Subcutaneous abdominal adipose tissue (tissue), 5 donors: ENCODE data around the gene MRPL41.
"Not testable (repeated sequence)": the region's sequence is repeated elsewhere in the genome, so short reads cannot be mapped to it uniquely, and the experiment has no call there.

Experiments
- H3K27ac ChIP-seq: one replicate; pipeline ENCODE4 v1.7.0; 2013; ENCODE audit warnings: low read depth, mild to moderate bottlenecking, inconsistent platforms, low read length, moderate library complexity
- H3K27me3 ChIP-seq, 5 donors: one replicate each; pipeline ENCODE4 v1.7.0; 2013; ENCODE audit warnings: low read length in 5 of 5, inconsistent platforms in 1 of 5; ENCODE audit not compliant: control insufficient read depth in 5 of 5, insufficient read depth in 4 of 5
- H3K36me3 ChIP-seq, 5 donors: one replicate each; pipeline ENCODE4 v1.7.0; 2013; ENCODE audit warnings: low read length in 5 of 5; ENCODE audit not compliant: control insufficient read depth in 5 of 5, insufficient read depth in 5 of 5
- H3K4me1 ChIP-seq, 5 donors: one replicate each; pipeline ENCODE4 v1.7.0; 2013; ENCODE audit warnings: low read length in 5 of 5, mild to moderate bottlenecking in 3 of 5, moderate library complexity in 1 of 5; ENCODE audit not compliant: control insufficient read depth in 5 of 5, insufficient read depth in 5 of 5
- H3K4me3 ChIP-seq, 5 donors: one replicate each; pipeline ENCODE4 v1.7.0; 2013; ENCODE audit warnings: low read length in 5 of 5, low read depth in 1 of 5
- H3K9ac ChIP-seq, 5 donors: one replicate each; pipeline ENCODE4 v1.7.0; 2013; ENCODE audit warnings: low read length in 5 of 5, mild to moderate bottlenecking in 4 of 5, moderate library complexity in 3 of 5
- H3K9me3 ChIP-seq, 5 donors: one replicate each; pipeline ENCODE4 v1.7.0; 2013; ENCODE audit warnings: low read length in 5 of 5; ENCODE audit not compliant: control insufficient read depth in 5 of 5
- donor health status: healthy.
- donor health status: healthy.
- donor health status: healthy.
- donor health status: healthy.
- donor health status: healthy.

Gene MRPL41

DNA sequence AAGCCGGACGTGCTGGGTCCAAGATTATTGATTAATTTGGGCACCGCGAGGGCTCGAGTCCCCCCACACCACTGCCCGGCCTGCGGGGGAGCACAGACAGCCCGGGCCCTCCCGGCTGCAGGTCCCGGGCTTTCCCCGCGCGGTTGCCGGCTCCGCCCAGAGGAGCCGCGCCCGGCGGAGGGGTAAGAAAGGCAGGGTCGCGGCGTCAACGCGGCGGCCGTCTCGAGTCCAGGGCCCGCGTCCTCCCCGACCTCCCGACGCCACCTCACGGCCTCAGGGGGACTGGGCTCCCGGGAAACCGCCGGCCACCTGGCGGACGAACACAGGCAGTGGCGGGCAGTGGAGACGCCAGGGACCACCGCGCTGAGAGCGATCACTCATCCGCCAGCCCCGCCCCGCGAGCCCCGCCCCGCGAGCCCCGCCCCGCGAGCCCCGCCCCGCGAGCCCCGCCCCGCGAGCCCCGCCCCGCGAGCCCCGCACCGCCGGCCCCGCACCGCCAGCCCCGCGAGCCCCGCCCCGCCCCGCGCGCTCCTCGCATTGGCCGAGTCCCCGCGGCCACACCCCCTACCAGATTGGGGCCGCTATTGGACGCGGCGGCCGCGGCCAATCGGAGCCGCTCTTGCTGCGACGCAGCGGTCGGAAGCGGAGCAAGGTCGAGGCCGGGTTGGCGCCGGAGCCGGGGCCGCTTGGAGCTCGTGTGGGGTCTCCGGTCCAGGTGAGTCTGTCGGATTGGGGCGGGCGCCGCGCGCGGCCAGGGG is at the start of gene MRPL41:
MRPL41 (plus strand) TSS at position 616 of the 758 bp plus-strand sequence. CDS start 203 bp downstream, outside the sequence.
- Histone ChIP-seq H3K27me3 (no peaks in the 10 kb centered on the region), H3K4me3 (peak within 1 kb of the TSS; percentile 74 to 81 (median 78)), H3K4me1 (peaks cover 4 to 39% (median 35%) of the 10 kb centered on the region in 5 donors), H3K27ac (peak within 1 kb of the TSS; percentile 75), H3K9ac (peak within 1 kb of the TSS in 4 of 5 donors; percentile 77 to 81 (median 78)), H3K36me3 (peaks cover 0 to 30% (median 17%) of the 10 kb centered on the region in 5 donors), H3K9me3 (no peaks in the 10 kb centered on the region)

DNA sequence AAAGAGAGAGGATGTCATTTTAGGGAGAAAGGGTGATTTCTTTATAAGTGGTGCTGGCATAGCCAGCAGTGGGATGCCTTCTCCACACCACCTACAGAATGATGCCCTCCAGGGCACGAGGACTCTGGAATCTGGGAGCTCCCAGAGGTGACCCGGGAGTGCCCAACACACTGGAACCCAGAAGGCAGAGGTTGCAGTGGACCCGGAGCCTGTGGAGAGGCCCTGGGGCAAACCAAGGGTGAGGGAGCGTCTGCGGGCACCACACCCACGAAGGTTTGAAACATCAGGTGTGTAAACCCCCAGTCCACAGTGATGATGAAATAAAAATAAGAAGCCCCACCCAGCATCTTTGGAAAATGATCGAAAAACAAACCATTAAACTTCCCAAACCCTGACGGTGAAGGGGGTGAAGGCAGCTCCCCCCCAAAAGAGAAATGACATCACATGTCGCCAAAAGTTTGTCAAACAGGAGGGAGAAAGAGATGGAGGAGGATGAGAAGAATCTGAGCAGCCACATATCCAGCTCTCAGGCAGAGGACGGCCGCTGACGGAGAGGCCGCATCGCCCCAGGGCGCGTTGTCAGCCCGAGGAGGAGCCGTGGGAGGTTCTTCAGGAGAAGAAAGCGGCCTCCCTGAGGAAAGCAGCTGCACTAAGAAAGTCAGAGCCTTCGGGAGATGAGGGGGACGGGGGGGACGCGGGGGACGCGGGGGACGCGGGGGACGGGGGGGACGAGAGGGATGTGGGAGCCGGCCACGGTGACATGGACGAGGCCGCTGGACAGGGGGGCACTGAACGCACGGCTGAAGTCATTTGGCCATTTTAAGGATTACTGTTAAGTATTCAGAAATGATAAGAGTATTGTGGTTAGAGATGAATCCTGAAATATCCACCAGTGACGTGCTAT is 49.4 kb upstream of the MRPL41 start:
- Histone ChIP-seq H3K36me3 (peaks cover 0 to 47% (median 43%) of the 10 kb centered on the region in 5 donors), H3K4me1 (no peaks in the 10 kb centered on the region), H3K9ac (no peak overlapping the region), H3K4me3 (no peak overlapping the region), H3K27ac (no peak overlapping the region), H3K9me3 (no peaks in the 10 kb centered on the region), H3K27me3 (no peaks in the 10 kb centered on the region)

DNA sequence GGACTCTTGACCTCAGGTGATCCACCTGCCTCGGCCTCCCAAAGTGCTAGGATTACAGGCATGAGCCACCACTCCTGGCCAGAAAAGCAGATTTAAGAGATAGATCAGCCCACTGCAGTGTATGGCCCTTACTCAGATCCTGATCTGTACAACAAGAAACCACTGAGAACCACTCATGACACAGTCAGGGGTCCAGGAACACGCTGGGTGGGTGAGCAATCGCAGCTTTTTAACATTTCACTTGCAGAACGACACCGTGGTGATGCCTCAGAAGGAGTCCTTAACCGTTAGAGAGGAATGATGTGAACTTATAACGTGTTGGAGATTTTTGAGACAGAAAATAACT is 47.3 kb upstream of the MRPL41 start:
- no peaks in the 10 kb centered on the region for H3K4me1 ChIP-seq
- H3K27me3 ChIP-seq, result no peaks in the 10 kb centered on the region
- no peak overlapping the region for H3K4me3 ChIP-seq
- H3K9me3 ChIP-seq, result no peaks in the 10 kb centered on the region
- no peak overlapping the region for H3K9ac ChIP-seq
- H3K36me3 ChIP-seq, result peaks cover 4 to 37% (median 36%) of the 10 kb centered on the region in 5 donors
- no peak overlapping the region for H3K27ac ChIP-seq

DNA sequence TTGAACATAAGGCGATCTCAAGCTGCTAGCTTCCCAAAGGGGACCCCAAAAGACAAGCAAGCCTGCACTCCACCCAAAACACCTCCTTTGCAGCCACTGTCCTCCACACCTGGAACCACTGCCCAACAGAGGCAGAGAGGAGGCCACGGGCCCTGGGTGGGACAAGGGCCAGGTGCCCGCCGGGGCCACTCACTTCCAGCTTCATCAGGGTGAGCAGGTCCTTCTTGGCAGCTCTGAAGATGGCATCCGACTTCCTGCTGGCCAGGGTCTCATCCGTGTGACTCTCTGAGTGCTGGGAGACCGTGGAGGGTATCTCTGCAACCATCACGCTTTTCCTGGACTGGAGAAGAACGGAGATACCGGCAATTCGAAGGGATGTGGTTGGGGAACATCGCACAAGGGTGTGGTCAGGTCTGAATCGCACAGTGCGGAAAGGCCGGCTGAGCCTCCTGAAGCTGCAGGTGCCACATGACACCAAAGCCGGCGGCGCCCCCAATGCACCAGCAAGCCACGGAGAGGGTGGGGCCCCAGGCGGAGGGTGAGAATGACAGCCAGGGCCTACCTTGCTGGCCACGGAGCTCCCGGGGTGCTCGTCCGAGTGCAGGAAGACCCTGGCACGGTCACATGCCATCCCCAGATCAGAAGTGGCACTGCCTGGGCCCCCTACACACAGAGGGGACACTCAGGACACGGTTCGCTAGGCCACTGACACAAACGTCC is 46.1 kb upstream of the MRPL41 start:
- Histone ChIP-seq H3K27me3 (no peaks in the 10 kb centered on the region), H3K27ac (no peak overlapping the region), H3K4me3 (no peak overlapping the region), H3K36me3 (peaks cover 5 to 28% (median 27%) of the 10 kb centered on the region in 5 donors), H3K4me1 (no peaks in the 10 kb centered on the region), H3K9ac (no peak overlapping the region), H3K9me3 (no peaks in the 10 kb centered on the region)

DNA sequence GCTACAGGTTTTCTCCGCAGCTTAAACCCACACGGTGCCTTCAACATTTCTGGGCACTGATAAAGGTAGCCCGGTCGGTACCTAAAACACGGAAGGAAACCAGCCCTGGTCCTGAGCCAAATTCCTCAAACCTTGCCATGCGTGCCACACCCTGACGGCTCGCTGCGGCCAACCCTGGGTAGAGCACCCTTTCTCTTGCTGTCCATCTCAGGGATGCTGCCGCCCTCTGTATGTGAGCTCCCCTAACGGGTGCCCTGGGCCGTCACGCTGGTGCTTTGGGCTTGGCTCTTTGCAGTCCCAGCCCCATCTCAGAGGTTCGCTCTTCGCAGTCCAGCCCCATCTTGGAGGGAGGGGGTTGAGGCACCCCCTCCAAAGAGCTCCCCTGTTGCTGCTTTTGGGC is 45.4 kb upstream of the MRPL41 start:
- H3K36me3 ChIP-seq, result peaks cover 5 to 25% (median 21%) of the 10 kb centered on the region in 5 donors
- H3K4me3 ChIP-seq, result no peak overlapping the region
- H3K4me1 ChIP-seq, result no peaks in the 10 kb centered on the region
- no peaks in the 10 kb centered on the region for H3K27me3 ChIP-seq
- H3K9me3 ChIP-seq, result no peaks in the 10 kb centered on the region
- H3K9ac ChIP-seq, result no peak overlapping the region
- H3K27ac ChIP-seq, result no peak overlapping the region

DNA sequence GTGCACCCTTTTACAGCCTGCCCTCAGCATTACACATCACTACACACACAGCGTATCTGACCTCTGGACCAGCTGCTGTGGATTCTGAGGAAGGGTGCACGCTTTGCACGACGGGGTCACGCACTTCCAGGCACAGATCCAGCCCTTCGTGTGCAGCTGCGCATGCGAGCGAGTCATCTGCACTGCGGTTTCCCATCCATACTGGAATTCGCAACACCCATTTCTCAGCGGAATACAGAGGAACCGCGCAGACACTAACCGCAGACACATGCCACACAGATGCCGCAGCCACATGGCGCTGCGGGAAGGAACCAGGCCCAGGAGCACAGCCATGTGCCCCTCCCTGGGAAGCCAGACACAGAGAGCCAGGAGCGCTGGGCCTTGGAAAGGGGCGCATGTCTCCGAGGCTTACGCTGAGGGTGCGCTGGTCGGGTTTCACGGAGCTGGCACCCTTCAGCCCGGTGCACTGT is 44.9 kb upstream of the MRPL41 start:
- Histone ChIP-seq H3K9me3 (no peaks in the 10 kb centered on the region), H3K4me1 (no peaks in the 10 kb centered on the region), H3K4me3 (no peak overlapping the region), H3K27ac (no peak overlapping the region), H3K9ac (no peak overlapping the region), H3K36me3 (peaks cover 5 to 25% (median 16%) of the 10 kb centered on the region in 5 donors), H3K27me3 (no peaks in the 10 kb centered on the region)

DNA sequence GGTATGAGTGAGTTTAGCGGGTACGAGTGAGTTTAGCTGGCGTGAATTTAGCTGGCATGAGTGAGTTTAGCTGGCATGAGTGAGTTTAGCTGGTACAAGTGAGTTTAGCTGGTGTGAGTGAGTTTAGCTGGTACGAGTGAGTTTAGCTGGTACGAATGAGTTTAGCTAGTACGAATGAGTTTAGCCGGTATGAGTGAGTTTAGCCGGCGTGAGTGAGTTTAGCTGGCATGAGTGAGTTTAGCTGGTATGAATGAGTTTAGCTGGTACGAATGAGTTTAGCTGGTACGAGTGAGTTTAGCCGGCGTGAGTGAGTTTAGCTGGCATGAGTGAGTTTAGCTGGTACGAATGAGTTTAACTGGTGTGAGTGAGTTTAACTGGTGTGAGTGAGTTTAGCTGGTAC is 42.5 kb upstream of the MRPL41 start:
- Histone ChIP-seq H3K36me3 (peaks cover 5 to 34% (median 19%) of the 10 kb centered on the region in 5 donors), H3K27ac (no peak overlapping the region), H3K4me3 (no peak overlapping the region), H3K9ac (no peak overlapping the region), H3K4me1 (no peaks in the 10 kb centered on the region), H3K27me3 (no peaks in the 10 kb centered on the region), H3K9me3 (no peaks in the 10 kb centered on the region)

DNA sequence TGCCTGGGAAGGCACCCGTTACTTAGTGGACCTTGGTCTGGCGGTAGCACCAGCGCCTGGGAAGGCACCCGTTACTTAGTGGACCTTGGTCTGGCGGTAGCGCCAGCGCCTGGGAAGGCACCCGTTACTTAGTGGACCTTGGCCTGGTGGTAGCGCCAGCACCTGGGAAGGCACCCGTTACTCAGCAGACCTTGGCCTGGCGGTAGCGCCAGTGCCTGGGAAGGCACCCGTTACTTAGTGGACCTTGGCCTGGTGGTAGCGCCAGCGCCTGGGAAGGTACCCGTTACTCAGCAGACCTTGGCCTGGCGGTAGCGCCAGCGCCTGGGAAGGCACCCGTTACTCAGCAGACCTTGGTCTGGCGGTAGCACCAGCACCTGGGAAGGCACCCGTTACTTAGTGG is 40.6 kb upstream of the MRPL41 start:
- H3K27ac ChIP-seq, H3K27me3 ChIP-seq, H3K4me3 ChIP-seq, H3K4me1 ChIP-seq, H3K9ac ChIP-seq, H3K9me3 ChIP-seq: not testable (repeated sequence)
- peaks cover 5 to 39% (median 16%) of the 10 kb centered on the region in 5 donors for H3K36me3 ChIP-seq

DNA sequence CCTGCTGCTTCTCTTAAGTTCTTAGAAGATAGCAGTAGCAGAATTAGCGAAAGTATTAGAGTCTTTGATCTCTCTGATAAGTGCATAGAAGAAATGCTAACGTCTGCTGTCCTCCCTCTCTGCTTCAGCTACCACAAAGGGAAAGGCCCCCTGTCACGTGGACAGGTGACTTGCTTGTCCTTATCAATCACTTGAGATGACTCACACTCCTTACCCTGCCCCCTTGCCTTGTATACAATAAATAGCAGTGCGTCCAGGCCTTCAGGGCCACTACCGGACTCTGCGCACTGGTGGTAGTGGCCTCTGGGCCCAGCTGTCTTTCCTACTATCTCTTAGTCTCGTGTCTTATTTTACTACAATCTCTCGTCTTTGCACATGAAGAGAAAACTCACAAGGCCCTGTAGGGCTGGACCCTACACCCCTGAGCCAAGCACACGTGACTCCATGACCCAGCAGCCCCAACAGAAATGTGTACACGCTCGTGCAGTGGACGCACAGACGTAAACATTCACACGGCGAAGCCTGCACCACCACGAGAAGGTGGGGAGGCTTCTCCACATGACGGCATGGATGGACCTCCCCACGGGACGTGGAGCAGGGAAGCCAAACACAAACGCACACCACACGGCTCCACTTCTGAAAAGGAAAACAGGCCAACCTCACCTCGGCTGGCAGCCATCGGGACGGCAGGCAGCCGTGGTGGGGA is 39.8 kb upstream of the MRPL41 start:
- Histone ChIP-seq H3K36me3 (peaks cover 5 to 39% (median 16%) of the 10 kb centered on the region in 5 donors), H3K27ac (no peak overlapping the region), H3K9ac (no peak overlapping the region), H3K4me1 (no peaks in the 10 kb centered on the region), H3K4me3 (no peak overlapping the region), H3K27me3 (no peaks in the 10 kb centered on the region), H3K9me3 (no peaks in the 10 kb centered on the region)
